HepG2 (cell line): ENCODE measurements around the gene RSPRY1. TPM values are rescaled to one million over a fixed set of nuclear protein-coding genes. Genes with fewer than 3 reads are reported as not detected.
A peak's percentile ranks its signal among the peaks of the same experiment; 100 is the strongest.

Source experiments
- ATAC-seq: fragments of 200-7000 bp; cut with Tn5 transposase; 3 replicates; pipeline ENCODE4 v1.9.1; 2020; ENCODE audit warnings: mild to moderate bottlenecking, moderate library complexity
- BruUV-seq: library from RNA; stranded (reverse); fragments of 400-500 nt; replicated peaks from 2 replicates; lab custom pipeline; 2021; lab: Mats Ljungman, UMichigan
- CTCF ChIA-PET: fragments of 300-600 bp; formaldehyde crosslinking; extraction: SDS; loops from one replicate; lab custom pipeline; 2021; ENCODE audit warnings: low total read pairs, inconsistent platforms, low intra/inter-chr PET ratio; lab: Yijun Ruan, JAX
- POLR2A ChIA-PET: fragments of 350-600 bp; sonication (Branson Sonifier 250); formaldehyde crosslinking; loops from one replicate; lab custom pipeline; 2020; ENCODE audit warnings: antibody characterized with exemption, inconsistent platforms; lab: Yijun Ruan, JAX
- DNase-seq: peaks from one replicate; pipeline ENCODE4 v3.0.0-alpha.2; 2015; ENCODE audit warnings: low spot score
- FAIRE-seq: peaks from 3 replicates; lab custom pipeline; 2011; peaks lifted over from hg19 to GRCh38; lab: Jason Lieb, UNC
- H2AFZ ChIP-seq: one replicate; pipeline ENCODE4 v1.6.1; 2011; ENCODE audit warnings: low read length, inconsistent platforms
- H3K27ac ChIP-seq: fragments of 300-600 bp; 3 replicates; pipeline ENCODE4 v1.8.0; 2011; ENCODE audit warnings: mixed run types, mild to moderate bottlenecking, mixed read lengths, low read length, inconsistent platforms; ENCODE audit not compliant: insufficient read depth; ENCODE audit errors: extremely low read length
- H3K27me3 ChIP-seq, 2 experiments: fragments of 200-600 bp in 1 of 2; 2 replicates in 1 of 2; 3 replicates in 1 of 2; pipeline versions ENCODE4 v1.6.0 to v1.8.0; 2011; ENCODE audit warnings: low read length in 2 of 2, mild to moderate bottlenecking in 2 of 2, moderate library complexity in 2 of 2, inconsistent platforms in 1 of 2; ENCODE audit not compliant: insufficient read depth in 2 of 2, control insufficient read depth in 1 of 2
- H3K36me3 ChIP-seq, 2 experiments: fragments of 200-600 bp in 1 of 2; replicated peaks in 1 of 2; 2 replicates in 1 of 2; 3 replicates in 1 of 2; pipeline versions ENCODE4 v1.5.1 to v1.8.0; 2011; ENCODE audit warnings: low read length in 2 of 2, inconsistent platforms in 1 of 2; ENCODE audit not compliant: insufficient read depth in 2 of 2, control insufficient read depth in 1 of 2
- H3K4me1 ChIP-seq: 2 replicates; pipeline ENCODE4 v1.5.1; 2012; ENCODE audit warnings: low read length, inconsistent platforms; ENCODE audit not compliant: insufficient read depth
- H3K4me2 ChIP-seq: 2 replicates; pipeline ENCODE4 v1.6.0; 2011; ENCODE audit warnings: low read depth, low read length, inconsistent platforms
- H3K4me3 ChIP-seq, 3 experiments: fragments of 200-600 bp in 1 of 3; sonication (generic), shearing (Covaris generic) in 1 of 3; replicated peaks in 1 of 3; 2 replicates each; pipeline ENCODE4 v1.5.1; 2011 to 2016; ENCODE audit warnings: low read length in 3 of 3, inconsistent platforms in 2 of 3, low read depth in 2 of 3, mild to moderate bottlenecking in 2 of 3, control low read depth in 1 of 3, mixed read lengths in 1 of 3; ENCODE audit not compliant: insufficient read depth in 1 of 3
- H3K79me2 ChIP-seq: one replicate; pipeline ENCODE4 v1.6.1; 2011; ENCODE audit warnings: low read length, inconsistent platforms; ENCODE audit not compliant: insufficient read depth
- H3K9ac ChIP-seq: 2 replicates; pipeline ENCODE4 v1.6.0; 2011; ENCODE audit warnings: mild to moderate bottlenecking, low read depth, low read length, inconsistent platforms; ENCODE audit not compliant: insufficient read depth
- H3K9me3 ChIP-seq: 2 replicates; pipeline ENCODE4 v1.5.1; 2012; ENCODE audit warnings: mild to moderate bottlenecking, low read length
- H4K20me1 ChIP-seq: 2 replicates; pipeline ENCODE4 v1.6.0; 2011; ENCODE audit warnings: inconsistent platforms, mild to moderate bottlenecking, low read length, moderate library complexity; ENCODE audit not compliant: insufficient read depth
- ETV5 ChIP-seq: IDR thresholded peaks from 2 replicates; pipeline ENCODE4 v1.6.1; 2018; ENCODE audit warnings: missing biosample characterization, missing genetic modification reagents, inconsistent platforms, borderline replicate concordance
- STAG1 ChIP-seq: sonication (generic); formaldehyde crosslinking; IDR thresholded peaks from 2 replicates; pipeline ENCODE4 v1.4.0; 2020; ENCODE audit warnings: missing genetic modification reagents
- ZNF510 ChIP-seq: sonication (generic); formaldehyde crosslinking; IDR thresholded peaks from 2 replicates; pipeline ENCODE4 v1.4.0; 2020; ENCODE audit warnings: low read depth, mild to moderate bottlenecking, missing genetic modification reagents
- WGBS: methylation state at CpG from one replicate; pipeline ENCODE4 v1.1.6; 2017; ENCODE audit warnings: low lambda C conversion rate; 5-methylcytosine and 5-hydroxymethylcytosine counted together
- in situ Hi-C: cut with HindIII; loops from 2 replicates; pipeline ENCODE4 v1.10.0; 2017; ENCODE audit warnings: low pct_unique_long_range_greater_than_20kb; ENCODE audit not compliant: extremely low pct_ligation_motif_present
- intact Hi-C: fragments of 100-400 bp; cut with micrococcal nuclease; formaldehyde crosslinking; loops from one replicate; pipeline ENCODE4 v1.10.0; 2022; ENCODE audit not compliant: unreplicated experiment
- polyA plus RNA-seq, 8 experiments: library from polyadenylated mRNA; depleted of rRNA in 3 of 8; stranded (reverse) in 7 of 8; unstranded in 1 of 8; fragments of >200 nt; fragmentation: Illumina TruSeq in 4 of 8; extraction: Trizol in 4 of 8; gene quantifications; 2 replicates each; pipeline versions ENCODE4 v1.2.1 to v1.2.3, GENCODE V29; 2011 to 2016; ENCODE audit warnings: low read depth in 4 of 8, missing spikeins in 1 of 8, mixed read lengths in 1 of 8; ENCODE audit not compliant: insufficient read depth in 1 of 8
- total RNA-seq, 5 experiments: library from RNA; depleted of rRNA; stranded (reverse); fragments of >200 nt; fragmentation: Illumina TruSeq; extraction: Trizol; gene quantifications; 2 replicates each; pipeline ENCODE4 v1.2.3, GENCODE V29; 2016; ENCODE audit warnings: low read depth in 1 of 5
- TF ChIP-seq, protein P1 (sequence below): sonication (generic); formaldehyde crosslinking; IDR thresholded peaks from 2 replicates; pipeline ENCODE4 v1.5.0; 2020; ENCODE audit warnings: mild to moderate bottlenecking, missing genetic modification reagents, moderate library complexity
- TF ChIP-seq, protein P2 (sequence below): sonication (generic); formaldehyde crosslinking; IDR thresholded peaks from 2 replicates; pipeline ENCODE4 v1.5.1; 2020; ENCODE audit warnings: mild to moderate bottlenecking, missing genetic modification reagents

Gene RSPRY1
- total and polyA plus RNA-seq, 2 of the 13 experiments (the other 11 are each of a cell fraction or from before 2014, with no cell fraction given): 53.4 to 61.0 TPM

DNA sequence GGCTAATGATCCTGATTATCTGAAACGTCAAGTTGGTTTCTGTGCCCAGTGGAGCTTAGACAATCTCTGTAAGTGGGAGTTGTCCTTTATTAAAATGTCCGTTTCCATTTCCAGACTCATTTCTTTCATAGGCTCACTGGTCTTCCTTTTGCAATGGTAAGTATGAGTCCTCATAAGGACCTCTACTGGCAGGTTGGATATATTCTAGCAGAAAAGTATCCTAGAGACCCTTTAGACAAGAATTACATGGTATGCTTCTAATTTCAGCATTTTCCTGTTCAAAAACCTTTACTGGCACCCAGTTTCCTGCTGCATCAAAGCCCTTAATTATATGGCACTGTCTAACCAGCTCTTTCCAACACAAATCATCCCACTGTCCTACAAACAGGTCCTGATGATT is 30.8 kb downstream of the RSPRY1 start:
- H3K4me2 ChIP-seq: no peak overlapping the region
- H4K20me1 ChIP-seq: no peaks in the 10 kb centered on the region
- in situ Hi-C loops (no loop called here), intact Hi-C loops (no loop called here)
- H2AFZ ChIP-seq: no peak overlapping the region
- H3K27ac ChIP-seq: no peak overlapping the region
- no peak overlapping the region for H3K9ac ChIP-seq
- WGBS: 93% methylated on average over 2 of the region's 2 CpGs
- TF ChIP-seq, protein P1, sequence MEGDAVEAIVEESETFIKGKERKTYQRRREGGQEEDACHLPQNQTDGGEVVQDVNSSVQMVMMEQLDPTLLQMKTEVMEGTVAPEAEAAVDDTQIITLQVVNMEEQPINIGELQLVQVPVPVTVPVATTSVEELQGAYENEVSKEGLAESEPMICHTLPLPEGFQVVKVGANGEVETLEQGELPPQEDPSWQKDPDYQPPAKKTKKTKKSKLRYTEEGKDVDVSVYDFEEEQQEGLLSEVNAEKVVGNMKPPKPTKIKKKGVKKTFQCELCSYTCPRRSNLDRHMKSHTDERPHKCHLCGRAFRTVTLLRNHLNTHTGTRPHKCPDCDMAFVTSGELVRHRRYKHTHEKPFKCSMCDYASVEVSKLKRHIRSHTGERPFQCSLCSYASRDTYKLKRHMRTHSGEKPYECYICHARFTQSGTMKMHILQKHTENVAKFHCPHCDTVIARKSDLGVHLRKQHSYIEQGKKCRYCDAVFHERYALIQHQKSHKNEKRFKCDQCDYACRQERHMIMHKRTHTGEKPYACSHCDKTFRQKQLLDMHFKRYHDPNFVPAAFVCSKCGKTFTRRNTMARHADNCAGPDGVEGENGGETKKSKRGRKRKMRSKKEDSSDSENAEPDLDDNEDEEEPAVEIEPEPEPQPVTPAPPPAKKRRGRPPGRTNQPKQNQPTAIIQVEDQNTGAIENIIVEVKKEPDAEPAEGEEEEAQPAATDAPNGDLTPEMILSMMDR (CRISPR knock-in tag): 0 out of 2 replicates have a peak, but pooled peaks have one; percentile 15
- TF ChIP-seq STAG1: peak; percentile 35
- no peak for TF ChIP-seq ETV5
- TF ChIP-seq ZNF510 (CRISPR knock-in tag): no peak
- TF ChIP-seq, protein P2, sequence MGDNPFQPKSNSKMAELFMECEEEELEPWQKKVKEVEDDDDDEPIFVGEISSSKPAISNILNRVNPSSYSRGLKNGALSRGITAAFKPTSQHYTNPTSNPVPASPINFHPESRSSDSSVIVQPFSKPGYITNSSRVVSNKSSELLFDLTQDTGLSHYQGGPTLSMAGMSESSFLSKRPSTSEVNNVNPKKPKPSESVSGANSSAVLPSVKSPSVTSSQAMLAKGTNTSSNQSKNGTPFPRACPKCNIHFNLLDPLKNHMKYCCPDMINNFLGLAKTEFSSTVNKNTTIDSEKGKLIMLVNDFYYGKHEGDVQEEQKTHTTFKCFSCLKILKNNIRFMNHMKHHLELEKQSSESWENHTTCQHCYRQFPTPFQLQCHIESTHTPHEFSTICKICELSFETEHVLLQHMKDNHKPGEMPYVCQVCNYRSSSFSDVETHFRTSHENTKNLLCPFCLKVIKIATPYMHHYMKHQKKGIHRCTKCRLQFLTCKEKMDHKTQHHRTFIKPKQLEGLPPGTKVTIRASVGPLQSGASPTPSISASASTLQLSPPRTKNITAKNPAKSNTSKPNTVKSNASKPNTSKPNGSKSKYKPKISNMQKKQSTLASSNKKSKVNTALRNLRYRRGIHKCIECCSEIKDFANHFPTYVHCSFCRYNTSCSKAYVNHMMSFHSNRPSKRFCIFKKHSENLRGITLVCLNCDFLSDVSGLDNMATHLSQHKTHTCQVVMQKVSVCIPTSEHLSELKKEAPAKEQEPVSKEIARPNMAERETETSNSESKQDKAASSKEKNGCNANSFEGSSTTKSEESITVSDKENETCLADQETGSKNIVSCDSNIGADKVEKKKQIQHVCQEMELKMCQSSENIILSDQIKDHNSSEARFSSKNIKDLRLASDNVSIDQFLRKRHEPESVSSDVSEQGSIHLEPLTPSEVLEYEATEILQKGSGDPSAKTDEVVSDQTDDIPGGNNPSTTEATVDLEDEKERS (CRISPR knock-in tag): no peak
- DNase-seq (peak; percentile 19), ATAC-seq (no peak; the same call in 2 of the 3 replicates), FAIRE-seq (no peak)
- H3K4me3 ChIP-seq: no peak overlapping the region
- peaks cover 42 to 88% of the 10 kb centered on the region in 2 experiments for H3K36me3 ChIP-seq
- H3K79me2 ChIP-seq: peaks cover 2% of the 10 kb centered on the region
- ChIA-PET POLR2A (no interaction called here), CTCF (interaction anchor here (1.1 kb wide), 1 partner anchor 133 kb away, joined by 3 read pairs; no protein-coding TSS in a partner anchor)
- H3K27me3 ChIP-seq: no peaks in the 10 kb centered on the region
- BruUV-seq: no TSS peak
- no peaks in the 10 kb centered on the region for H3K4me1 ChIP-seq
- no peaks in the 10 kb centered on the region for H3K9me3 ChIP-seq
